Liver (tissue), 3 donors: ENCODE measurements around the gene KCNQ1.

Source experiments
- JUND ChIP-seq, 2 donors: IDR thresholded peaks; 2 replicates each; pipeline ENCODE4 v1.6.1; 2016; ENCODE audit warnings: antibody characterized with exemption in 2 of 2
- RAD21 ChIP-seq, 2 donors: IDR thresholded peaks; 2 replicates each; pipeline ENCODE4 v1.6.1; 2016; ENCODE audit warnings: antibody characterized with exemption in 2 of 2, mild to moderate bottlenecking in 2 of 2
- RXRA ChIP-seq, 2 donors: IDR thresholded peaks; 2 replicates each; pipeline ENCODE4 v1.6.1; 2017 to 2018; ENCODE audit warnings: antibody characterized with exemption in 2 of 2, mild to moderate bottlenecking in 1 of 2
- SP1 ChIP-seq: IDR thresholded peaks from 2 replicates; pipeline ENCODE4 v1.6.1; 2018; ENCODE audit warnings: antibody characterized with exemption, mild to moderate bottlenecking
- TAF1 ChIP-seq: conservative IDR thresholded peaks from 2 replicates; pipeline ENCODE4 v1.6.1; 2016; ENCODE audit warnings: antibody characterized with exemption, mild to moderate bottlenecking
- TF ChIP-seq, protein P1 (sequence below): fragments of 150-350 bp; IDR thresholded peaks from 2 replicates; pipeline ENCODE4 v1.5.1; 2017; ENCODE audit warnings: improper control_type of control experiment, low read depth, low read length; ENCODE audit not compliant: missing input control
- TF ChIP-seq, protein P2 (sequence below): IDR thresholded peaks from 2 replicates; pipeline ENCODE4 v1.6.1; 2016; ENCODE audit warnings: antibody characterized with exemption
- donor health status: healthy.
- donor health status: healthy.

DNA sequence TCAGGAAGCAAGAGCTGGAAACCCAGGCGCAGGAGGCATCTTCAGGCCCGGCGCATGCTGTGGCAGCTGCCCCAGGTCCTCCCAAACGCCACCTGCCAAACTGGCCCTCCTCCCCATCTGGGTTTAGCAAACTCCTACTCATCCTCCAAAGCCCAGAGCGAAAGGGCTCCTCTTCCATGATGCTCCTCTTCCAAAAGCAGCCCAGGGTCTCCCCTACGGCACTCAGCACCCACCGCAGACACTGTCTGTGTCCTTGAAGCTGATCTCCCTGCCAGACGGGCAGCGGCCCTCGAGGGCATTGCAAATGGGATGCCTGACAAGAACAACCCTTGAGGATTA, 414.9 kb downstream of the KCNQ1 start:
- TF ChIP-seq, protein P1, sequence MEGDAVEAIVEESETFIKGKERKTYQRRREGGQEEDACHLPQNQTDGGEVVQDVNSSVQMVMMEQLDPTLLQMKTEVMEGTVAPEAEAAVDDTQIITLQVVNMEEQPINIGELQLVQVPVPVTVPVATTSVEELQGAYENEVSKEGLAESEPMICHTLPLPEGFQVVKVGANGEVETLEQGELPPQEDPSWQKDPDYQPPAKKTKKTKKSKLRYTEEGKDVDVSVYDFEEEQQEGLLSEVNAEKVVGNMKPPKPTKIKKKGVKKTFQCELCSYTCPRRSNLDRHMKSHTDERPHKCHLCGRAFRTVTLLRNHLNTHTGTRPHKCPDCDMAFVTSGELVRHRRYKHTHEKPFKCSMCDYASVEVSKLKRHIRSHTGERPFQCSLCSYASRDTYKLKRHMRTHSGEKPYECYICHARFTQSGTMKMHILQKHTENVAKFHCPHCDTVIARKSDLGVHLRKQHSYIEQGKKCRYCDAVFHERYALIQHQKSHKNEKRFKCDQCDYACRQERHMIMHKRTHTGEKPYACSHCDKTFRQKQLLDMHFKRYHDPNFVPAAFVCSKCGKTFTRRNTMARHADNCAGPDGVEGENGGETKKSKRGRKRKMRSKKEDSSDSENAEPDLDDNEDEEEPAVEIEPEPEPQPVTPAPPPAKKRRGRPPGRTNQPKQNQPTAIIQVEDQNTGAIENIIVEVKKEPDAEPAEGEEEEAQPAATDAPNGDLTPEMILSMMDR = no peak
- TF ChIP-seq RAD21 (IDR thresholded peaks at IDR 0.05) (no peak), SP1 (no peak), TAF1 (no peak), JUND (IDR thresholded peaks at IDR 0.05) (no peak), RXRA (IDR thresholded peaks at IDR 0.05) (no peak)
- TF ChIP-seq, protein P2, sequence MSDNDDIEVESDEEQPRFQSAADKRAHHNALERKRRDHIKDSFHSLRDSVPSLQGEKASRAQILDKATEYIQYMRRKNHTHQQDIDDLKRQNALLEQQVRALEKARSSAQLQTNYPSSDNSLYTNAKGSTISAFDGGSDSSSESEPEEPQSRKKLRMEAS = no peak
